Naive thymus-derived CD4-positive, alpha-beta T cell (primary cell): ENCODE measurements around the gene MDH2. TPM values are rescaled to one million over a fixed set of nuclear protein-coding genes. Genes with fewer than 3 reads are reported as not detected.
"Not testable (repeated sequence)": the region's sequence is repeated elsewhere in the genome, so short reads cannot be mapped to it uniquely, and the experiment has no call there.

Source experiments
- ATAC-seq: fragments of 150-1000 bp; cut with Tn5 transposase; 2 replicates; pipeline ENCODE4 v1.10.0; 2021; ENCODE audit warnings: mild to moderate bottlenecking, moderate library complexity
- CTCF ChIA-PET: fragments of 350-600 bp; sonication (Branson Sonifier 250); formaldehyde crosslinking; loops from one replicate; lab custom pipeline; 2021; ENCODE audit warnings: antibody characterized with exemption; lab: Charles Lee
- POLR2A ChIA-PET: fragments of 350-600 bp; sonication (Branson Sonifier 250); formaldehyde crosslinking; loops from one replicate; lab custom pipeline; 2021; ENCODE audit warnings: antibody characterized with exemption, inconsistent platforms; lab: Charles Lee
- DNase-seq, 9 donors: peaks; one replicate each; pipeline versions ENCODE4 v3.0.0 to v3.0.0-alpha.2; 2020 to 2022; ENCODE audit warnings: mixed read lengths in 1 of 9
- H3K27ac ChIP-seq: one replicate; pipeline ENCODE4 v1.7.0; 2013; ENCODE audit warnings: mild to moderate bottlenecking, low read depth, low read length, moderate library complexity
- H3K27me3 ChIP-seq, 2 donors: one replicate each; pipeline ENCODE4 v1.7.0; 2013; ENCODE audit warnings: low read length in 2 of 2, mild to moderate bottlenecking in 2 of 2, moderate library complexity in 2 of 2; ENCODE audit not compliant: control insufficient read depth in 2 of 2, insufficient read depth in 2 of 2
- H3K36me3 ChIP-seq, 3 experiments: 1 replicate in 2 of 3; 2 replicates in 1 of 3; pipeline ENCODE4 v1.7.0; 2013; ENCODE audit warnings: low read length in 3 of 3, mild to moderate bottlenecking in 3 of 3, moderate library complexity in 1 of 3; ENCODE audit not compliant: insufficient read depth in 3 of 3, control insufficient read depth in 2 of 3
- H3K4me1 ChIP-seq, 2 donors: one replicate each; pipeline ENCODE4 v1.7.0; 2013; ENCODE audit warnings: low read length in 2 of 2, mild to moderate bottlenecking in 2 of 2, moderate library complexity in 1 of 2; ENCODE audit not compliant: control insufficient read depth in 2 of 2, insufficient read depth in 2 of 2
- H3K4me3 ChIP-seq: 2 replicates; pipeline ENCODE4 v1.7.0; 2013; ENCODE audit warnings: mild to moderate bottlenecking, low read length
- H3K9me3 ChIP-seq, 3 experiments: 1 replicate in 2 of 3; 2 replicates in 1 of 3; pipeline ENCODE4 v1.7.0; 2013; ENCODE audit warnings: low read length in 3 of 3; ENCODE audit not compliant: control insufficient read depth in 2 of 3
- H3K27ac Mint-ChIP-seq, 9 donors: one replicate each; pipeline ENCODE4 v1.8.0; 2020 to 2022; ENCODE audit warnings: mixed read lengths in 9 of 9, mild to moderate bottlenecking in 8 of 9, moderate library complexity in 5 of 9, inconsistent platforms in 2 of 9
- H3K27me3 Mint-ChIP-seq, 5 donors: one replicate each; pipeline ENCODE4 v1.8.0; 2021 to 2022; ENCODE audit warnings: mixed read lengths in 5 of 5, mild to moderate bottlenecking in 1 of 5
- H3K36me3 Mint-ChIP-seq, 5 donors: one replicate each; pipeline ENCODE4 v1.8.0; 2020 to 2022; ENCODE audit warnings: mixed read lengths in 5 of 5, mild to moderate bottlenecking in 3 of 5, inconsistent platforms in 1 of 5
- H3K4me1 Mint-ChIP-seq, 7 donors: one replicate each; pipeline ENCODE4 v1.8.0; 2020 to 2022; ENCODE audit warnings: mixed read lengths in 7 of 7, mild to moderate bottlenecking in 3 of 7, inconsistent platforms in 1 of 7
- H3K4me3 Mint-ChIP-seq, 10 donors: one replicate each; pipeline ENCODE4 v1.8.0; 2020 to 2022; ENCODE audit warnings: mild to moderate bottlenecking in 10 of 10, mixed read lengths in 10 of 10, moderate library complexity in 6 of 10, inconsistent platforms in 2 of 10
- H3K9me3 Mint-ChIP-seq, 11 donors: one replicate each; pipeline ENCODE4 v1.8.0; 2020 to 2022; ENCODE audit warnings: mixed read lengths in 11 of 11, mild to moderate bottlenecking in 4 of 11, inconsistent platforms in 1 of 11, moderate library complexity in 1 of 11
- intact Hi-C, 2 donors: fragments of 100-400 bp; cut with micrococcal nuclease; formaldehyde crosslinking; loops; one replicate each; pipeline ENCODE4 v1.15.1; 2023
- polyA plus RNA-seq, 2 donors: library from polyadenylated mRNA; unstranded; fragments of 300-500 nt; fragmentation: Illumina TruSeq; gene quantifications; one replicate each; pipeline ENCODE4 v1.2.3, GENCODE V29; 2021
- total RNA-seq, 6 experiments: library from RNA in 5 of 6; stranded (reverse) in 5 of 6; gene quantifications; 1 replicate in 5 of 6; 2 replicates in 1 of 6; pipeline ENCODE4 v1.2.3 and lab custom pipeline; 2021 to 2026

Gene MDH2
- total RNA-seq (100 to 1,000 TPM in 1 of 5 experiments, 10 to 100 TPM in 4; 71.7 to 172 (median 74.6) TPM), polyA plus RNA-seq (100 to 1,000 TPM; 134 TPM), total RNA-seq (lab: John Stamatoyannopoulos, UW) (49.9 reads per million, percentile 71 among the genes with 10 or more reads in this experiment)

GRCh38 chr7:76047811-76048667, at the start of gene MDH2, which contains the start of gene STYXL1:
Gene MDH2 (plus strand): TSS chr7:76048106. CDS start chr7:76048161, 55 bp downstream.
Gene STYXL1 (minus strand): TSS chr7:76048000. CDS start chr7:76030523, 17,477 bp downstream.
- Mint-ChIP-seq H3K27ac (peak within 1 kb of the TSS; percentile 92 to 98 (median 97)), H3K4me3 (peak within 1 kb of the TSS; percentile 90 to 99 (median 97)), H3K36me3 (peaks cover 7 to 29% (median 20%) of the 10 kb centered on the region in 5 donors), H3K4me1 (peaks cover 36 to 70% (median 53%) of the 10 kb centered on the region in 7 donors), H3K27me3 (no peaks in the 10 kb centered on the region), H3K9me3 (no peaks in the 10 kb centered on the region)
- Histone ChIP-seq H3K27ac (peak within 1 kb of the TSS; percentile 80), H3K4me3 (peak within 1 kb of the TSS; percentile 95), H3K4me1 (peaks cover 7 to 17% of the 10 kb centered on the region in 2 donors), H3K9me3 (no peaks in the 10 kb centered on the region), H3K36me3 (peaks cover 0 to 9% (median 0%) of the 10 kb centered on the region in 3 experiments), H3K27me3 (no peaks in the 10 kb centered on the region)
- POLR2A ChIA-PET, result interaction anchor here (0.7 to 2.0 kb wide), 11 partner anchors 10 to 975 kb away, joined by 3 to 9 read pairs (median 3); partner anchors contain the start of genes RHBDD2 and TMEM120A
- ATAC-seq (peak; percentile 92), DNase-seq (peak; percentile 68 to 89 (median 76))
- intact Hi-C loops, result loop anchor here (1.0 to 5.0 kb wide), 9 partner anchors 39 to 1391 kb away; partner anchors contain the start of genes TMEM120A (in 2 of the 2), GTF2I (in 1 of the 2), HIP1 (in 1 of the 2) and POR (in 1 of the 2)
- CTCF ChIA-PET, result no interaction called here

GRCh38 chr7:76000566-76000965, 47.3 kb upstream of the MDH2 start:
- POLR2A ChIA-PET, result no interaction called here
- peaks cover 5 to 40% (median 13%) of the 10 kb centered on the region in 5 donors for H3K36me3 Mint-ChIP-seq
- intact Hi-C loops, result no loop called here

GRCh38 chr7:76002139-76002538, 45.8 kb upstream of the MDH2 start:
- ChIA-PET CTCF (interaction anchor here (1.1 to 1.6 kb wide), 3 partner anchors 8 to 18 kb away, joined by 3 to 4 read pairs (median 4); no protein-coding TSS in a partner anchor), POLR2A (interaction anchor here (0.6 kb wide), 1 partner anchor 125 kb away, joined by 3 read pairs; no protein-coding TSS in a partner anchor)
- H3K9me3 ChIP-seq, result no peaks in the 10 kb centered on the region
- H3K27me3 Mint-ChIP-seq, result no peaks in the 10 kb centered on the region
- H3K4me1 ChIP-seq, result no peaks in the 10 kb centered on the region
- H3K27ac ChIP-seq, result no peak overlapping the region
- intact Hi-C loops, result no loop called here
- ATAC-seq, result no peak
- no peaks in the 10 kb centered on the region for H3K27me3 ChIP-seq
- peaks cover 0 to 27% (median 4%) of the 10 kb centered on the region in 3 experiments for H3K36me3 ChIP-seq
- H3K9me3 Mint-ChIP-seq, result no peaks in the 10 kb centered on the region
- H3K4me3 ChIP-seq, result no peak overlapping the region
- H3K36me3 Mint-ChIP-seq, result peaks cover 5 to 33% (median 14%) of the 10 kb centered on the region in 5 donors
- no peak for DNase-seq
- peaks cover 0 to 7% (median 6%) of the 10 kb centered on the region in 7 donors for H3K4me1 Mint-ChIP-seq
- no peak overlapping the region for H3K4me3 Mint-ChIP-seq
- H3K27ac Mint-ChIP-seq, result no peak overlapping the region

More at GRCh38 chr7:76000566-76000965, 47.3 kb upstream of the MDH2 start:
- Histone ChIP-seq H3K9me3 (no peaks in the 10 kb centered on the region), H3K4me3 (no peak overlapping the region), H3K27ac (no peak overlapping the region), H3K27me3 (no peaks in the 10 kb centered on the region), H3K4me1 (no peaks in the 10 kb centered on the region), H3K36me3 (peaks cover 0 to 31% (median 4%) of the 10 kb centered on the region in 3 experiments)
- Mint-ChIP-seq H3K4me3 (no peak overlapping the region), H3K27me3 (no peaks in the 10 kb centered on the region), H3K9me3 (no peaks in the 10 kb centered on the region), H3K27ac (no peak overlapping the region), H3K4me1 (peaks cover 0 to 21% (median 14%) of the 10 kb centered on the region in 7 donors)
- DNase-seq (no peak), ATAC-seq (no peak)
- CTCF ChIA-PET, result no interaction called here

DNA sequence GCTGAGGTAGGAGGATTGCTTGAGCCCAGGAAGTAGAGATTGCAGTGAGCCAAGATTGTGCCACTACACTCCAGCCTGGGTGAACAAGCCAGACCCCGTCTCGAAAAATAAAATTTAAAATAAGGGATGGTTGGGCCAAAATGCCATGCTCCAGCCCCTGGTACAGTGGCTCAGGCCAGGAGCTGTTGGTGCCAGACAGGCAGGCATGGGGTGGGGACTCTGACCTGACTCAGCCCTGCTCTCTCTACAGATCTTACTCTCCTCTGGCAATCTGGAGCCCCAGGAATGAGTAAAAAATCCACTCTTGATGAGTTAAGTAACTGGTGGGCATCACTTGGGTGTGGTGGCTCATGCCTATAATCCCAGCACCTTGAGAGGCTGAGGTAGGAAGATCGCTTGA, 45.1 kb upstream of the MDH2 start:
- no peak overlapping the region for H3K27ac ChIP-seq
- H3K9me3 Mint-ChIP-seq, result no peaks in the 10 kb centered on the region
- H3K36me3 Mint-ChIP-seq, result peaks cover 5 to 30% (median 14%) of the 10 kb centered on the region in 5 donors
- H3K27ac Mint-ChIP-seq, result no peak overlapping the region
- DNase-seq (no peak), ATAC-seq (no peak)
- no peaks in the 10 kb centered on the region for H3K9me3 ChIP-seq
- intact Hi-C loops, result no loop called here
- H3K4me1 Mint-ChIP-seq, result no peaks in the 10 kb centered on the region
- no peak overlapping the region for H3K4me3 ChIP-seq
- ChIA-PET POLR2A (interaction anchor here (0.5 to 1.2 kb wide), 3 partner anchors 9 to 126 kb away, joined by 3 to 4 read pairs (median 3); no protein-coding TSS in a partner anchor), CTCF (interaction anchor here (1.3 to 1.6 kb wide), 2 partner anchors 8 to 17 kb away, joined by 3 to 4 read pairs; no protein-coding TSS in a partner anchor)
- no peak overlapping the region for H3K4me3 Mint-ChIP-seq
- H3K36me3 ChIP-seq, result peaks cover 0 to 27% (median 4%) of the 10 kb centered on the region in 3 experiments
- no peaks in the 10 kb centered on the region for H3K4me1 ChIP-seq
- no peaks in the 10 kb centered on the region for H3K27me3 ChIP-seq
- no peaks in the 10 kb centered on the region for H3K27me3 Mint-ChIP-seq

DNA sequence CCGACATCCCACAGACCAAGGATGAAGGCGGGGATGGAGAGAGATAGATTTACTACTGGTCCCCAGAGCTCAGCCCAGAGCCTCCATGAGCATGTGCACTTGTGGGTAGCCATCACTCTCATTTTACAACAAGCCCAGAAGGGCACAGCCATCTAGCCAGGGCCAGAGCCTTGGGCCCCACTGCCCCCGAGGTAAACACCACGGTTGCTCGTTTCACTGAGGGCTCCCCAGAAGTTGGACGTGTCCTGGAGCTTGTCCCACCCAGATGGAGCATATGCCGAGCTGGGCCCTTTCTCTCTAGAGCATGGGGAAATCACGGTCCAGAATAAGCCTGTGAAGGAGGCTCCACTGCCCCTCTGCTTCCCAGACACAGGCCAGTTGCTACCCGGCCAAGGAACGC, 44.6 kb upstream of the MDH2 start:
- intact Hi-C loops, result no loop called here
- H3K9me3 Mint-ChIP-seq, result no peaks in the 10 kb centered on the region
- peaks cover 5 to 32% (median 14%) of the 10 kb centered on the region in 5 donors for H3K36me3 Mint-ChIP-seq
- H3K27ac Mint-ChIP-seq, result no peak overlapping the region
- peaks cover 0 to 27% (median 4%) of the 10 kb centered on the region in 3 experiments for H3K36me3 ChIP-seq
- H3K27me3 Mint-ChIP-seq, result no peaks in the 10 kb centered on the region
- ATAC-seq (no peak), DNase-seq (no peak)
- no peaks in the 10 kb centered on the region for H3K27me3 ChIP-seq
- no peaks in the 10 kb centered on the region for H3K9me3 ChIP-seq
- H3K4me3 ChIP-seq, result no peak overlapping the region
- ChIA-PET CTCF (interaction anchor here (1.6 kb wide), 1 partner anchor 17 kb away, joined by 4 read pairs; no protein-coding TSS in a partner anchor), POLR2A (interaction anchor here (0.5 to 1.2 kb wide), 2 partner anchors 10 to 127 kb away, joined by 3 to 4 read pairs; no protein-coding TSS in a partner anchor)
- H3K4me3 Mint-ChIP-seq, result no peak overlapping the region
- no peak overlapping the region for H3K27ac ChIP-seq
- peaks cover 2 to 4% (median 4%) of the 10 kb centered on the region in 7 donors for H3K4me1 Mint-ChIP-seq
- H3K4me1 ChIP-seq, result peaks cover 3 to 4% of the 10 kb centered on the region in 2 donors

DNA sequence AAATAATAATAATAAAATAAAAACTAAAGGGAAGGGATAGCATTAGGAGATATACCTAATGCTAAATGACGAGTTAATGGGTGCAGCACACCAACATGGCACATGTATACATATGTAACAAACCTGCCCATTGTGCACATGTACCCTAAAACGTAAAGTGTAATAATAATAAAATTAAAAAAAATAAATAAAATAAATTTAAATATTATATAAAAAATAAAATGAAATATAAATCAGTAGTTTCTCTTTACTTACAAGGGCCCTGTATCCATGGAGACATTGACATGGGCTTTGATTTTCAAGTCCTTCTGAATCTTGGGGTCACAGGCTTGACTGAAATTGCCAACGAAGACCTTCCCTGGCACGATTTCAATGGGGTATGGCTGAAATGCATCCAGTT, 42.9 kb upstream of the MDH2 start:
- Mint-ChIP-seq H3K4me1 (peaks cover 18 to 20% (median 20%) of the 10 kb centered on the region in 7 donors), H3K36me3 (peaks cover 5 to 27% (median 10%) of the 10 kb centered on the region in 5 donors), H3K27ac (peak overlapping the region in 1 of 9 donors; percentile 48)
- intact Hi-C loops, result loop anchor here in 1 of 2 donors (5.0 kb wide), 1 partner anchor 128 kb away; the partner anchor contains the start of gene RHBDD2
- H3K27me3 ChIP-seq, POLR2A ChIA-PET, H3K9me3 Mint-ChIP-seq, H3K4me3 ChIP-seq, ATAC-seq, H3K27me3 Mint-ChIP-seq, DNase-seq, H3K9me3 ChIP-seq, CTCF ChIA-PET, H3K27ac ChIP-seq, H3K4me3 Mint-ChIP-seq: not testable (repeated sequence)
- Histone ChIP-seq H3K36me3 (peaks cover 0 to 27% (median 4%) of the 10 kb centered on the region in 3 experiments), H3K4me1 (peaks cover 15 to 20% of the 10 kb centered on the region in 2 donors)
